ENCODE measurements around the gene MAPK1IP1L. TPM values are rescaled to one million over a fixed set of nuclear protein-coding genes. Genes with fewer than 3 reads are reported as not detected.

The MAPK1IP1L gene
- total RNA-seq, 1 donor from 2014 or later, result 85.0 TPM

DNA sequence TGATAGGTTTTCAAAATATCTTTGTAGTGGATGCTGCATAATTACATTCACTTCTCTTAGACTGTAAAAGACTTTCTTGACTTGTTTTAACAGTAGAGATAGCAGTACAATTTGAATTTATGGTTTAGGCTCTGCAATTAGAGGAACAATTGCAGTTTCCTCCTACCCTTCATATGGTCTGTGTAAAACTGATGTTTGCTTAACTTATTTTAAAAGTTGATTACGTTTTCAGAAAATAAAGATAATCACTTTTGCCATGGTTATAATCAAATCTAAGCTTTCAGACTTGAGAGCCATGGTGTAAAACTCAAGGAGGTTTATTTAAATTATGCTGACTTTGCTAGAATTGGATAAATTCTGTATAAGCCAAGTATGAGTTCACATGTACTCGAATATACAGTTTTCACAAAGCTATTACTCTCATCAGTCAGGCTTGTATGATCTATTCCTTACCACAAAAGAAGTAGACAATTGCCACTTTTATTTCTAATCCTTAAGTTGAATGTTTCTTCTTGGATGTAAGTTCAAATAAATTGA, 2.5 kb upstream of the MAPK1IP1L start:
- DNase-seq (ENCODE audit: low spot score), result no peak
- H3K27ac Mint-ChIP-seq (ENCODE audit: unreplicated experiment), result no peak overlapping the region
- no peaks in the 10 kb centered on the region for H3K27me3 Mint-ChIP-seq (ENCODE audit: low read depth)
- peaks cover 4% of the 10 kb centered on the region for H3K36me3 Mint-ChIP-seq (ENCODE audit: low read depth)
- H3K4me1 Mint-ChIP-seq (ENCODE audit: low read depth), result peaks cover 25% of the 10 kb centered on the region
- no peaks in the 10 kb centered on the region for H3K9me3 Mint-ChIP-seq (ENCODE audit: low read depth)
- no peak overlapping the region for H3K4me3 Mint-ChIP-seq (ENCODE audit: unreplicated experiment)
- TF ChIP-seq CTCF (IDR thresholded peaks at IDR 0.05), result no peak

GRCh38 chr14:55051165-55051422, 353 bp upstream of the MAPK1IP1L start:
- Mint-ChIP-seq H3K36me3 (ENCODE audit: low read depth) (peaks cover 4% of the 10 kb centered on the region), H3K27ac (ENCODE audit: unreplicated experiment) (peak overlapping the region; percentile 100), H3K9me3 (ENCODE audit: low read depth) (no peaks in the 10 kb centered on the region), H3K4me3 (ENCODE audit: unreplicated experiment) (peak overlapping the region; percentile 94), H3K4me1 (ENCODE audit: low read depth) (peaks cover 33% of the 10 kb centered on the region), H3K27me3 (ENCODE audit: low read depth) (no peaks in the 10 kb centered on the region)
- DNase-seq (ENCODE audit: low spot score), result no peak
- TF ChIP-seq CTCF (IDR thresholded peaks at IDR 0.05), result no peak

GRCh38 chr14:55052269-55052930, 953 bp downstream of the MAPK1IP1L start:
- Mint-ChIP-seq H3K4me3 (ENCODE audit: unreplicated experiment) (peak overlapping the region; percentile 94), H3K27me3 (ENCODE audit: low read depth) (no peaks in the 10 kb centered on the region), H3K4me1 (ENCODE audit: low read depth) (peaks cover 33% of the 10 kb centered on the region), H3K27ac (ENCODE audit: unreplicated experiment) (peak overlapping the region; percentile 99), H3K9me3 (ENCODE audit: low read depth) (no peaks in the 10 kb centered on the region), H3K36me3 (ENCODE audit: low read depth) (peaks cover 4% of the 10 kb centered on the region)
- TF ChIP-seq CTCF (IDR thresholded peaks at IDR 0.05), result no peak
- no peak for DNase-seq (ENCODE audit: low spot score)

DNA sequence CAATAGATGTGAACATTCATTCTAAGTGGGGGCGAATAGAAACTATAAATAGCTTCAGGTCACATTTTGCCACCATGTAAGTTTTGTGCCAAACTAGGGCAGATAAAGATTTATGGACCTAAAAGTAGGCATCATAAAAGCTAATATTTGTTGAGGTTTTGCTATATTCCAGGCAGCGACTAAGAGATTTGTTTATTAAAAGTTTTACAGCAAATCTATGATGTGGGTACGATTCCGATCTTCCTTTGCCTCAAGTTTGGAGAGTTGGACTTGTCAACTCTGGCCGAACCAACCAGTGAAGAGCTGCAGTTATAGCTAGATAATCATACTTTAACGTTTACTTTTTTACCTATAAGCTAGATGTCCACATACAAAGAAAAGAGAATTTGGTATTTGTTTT, 1.6 kb downstream of the MAPK1IP1L start:
- H3K4me1 Mint-ChIP-seq (ENCODE audit: low read depth), result peaks cover 33% of the 10 kb centered on the region
- no peaks in the 10 kb centered on the region for H3K27me3 Mint-ChIP-seq (ENCODE audit: low read depth)
- peak overlapping the region; percentile 99 for H3K27ac Mint-ChIP-seq (ENCODE audit: unreplicated experiment)
- peak overlapping the region; percentile 94 for H3K4me3 Mint-ChIP-seq (ENCODE audit: unreplicated experiment)
- peaks cover 5% of the 10 kb centered on the region for H3K36me3 Mint-ChIP-seq (ENCODE audit: low read depth)
- no peak for TF ChIP-seq CTCF (IDR thresholded peaks at IDR 0.05)
- H3K9me3 Mint-ChIP-seq (ENCODE audit: low read depth), result no peaks in the 10 kb centered on the region
- no peak for DNase-seq (ENCODE audit: low spot score)

DNA sequence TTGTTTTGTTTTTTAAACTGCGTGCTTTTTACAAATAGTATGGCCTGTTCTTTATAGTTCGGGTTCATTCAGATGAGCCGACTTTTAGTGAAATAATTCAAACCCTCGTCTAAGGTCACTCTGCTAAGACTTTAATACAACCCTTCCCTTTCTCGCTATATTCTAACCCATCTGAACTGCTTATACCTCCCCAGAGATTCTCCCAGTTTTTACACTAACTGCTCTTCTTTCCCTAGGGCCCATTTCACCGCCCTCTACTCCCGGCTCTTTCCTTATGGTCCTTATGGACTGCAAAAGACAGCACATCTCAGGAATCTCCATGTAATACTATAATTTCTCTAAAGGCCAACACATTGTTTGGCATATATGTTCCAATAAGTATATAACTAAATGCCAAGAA, 2.1 kb downstream of the MAPK1IP1L start:
- H3K4me3 Mint-ChIP-seq (ENCODE audit: unreplicated experiment), result peak overlapping the region; percentile 94
- H3K27me3 Mint-ChIP-seq (ENCODE audit: low read depth), result no peaks in the 10 kb centered on the region
- no peak for DNase-seq (ENCODE audit: low spot score)
- H3K36me3 Mint-ChIP-seq (ENCODE audit: low read depth), result peaks cover 8% of the 10 kb centered on the region
- H3K27ac Mint-ChIP-seq (ENCODE audit: unreplicated experiment), result peak overlapping the region; percentile 99
- no peak for TF ChIP-seq CTCF (IDR thresholded peaks at IDR 0.05)
- peaks cover 36% of the 10 kb centered on the region for H3K4me1 Mint-ChIP-seq (ENCODE audit: low read depth)
- no peaks in the 10 kb centered on the region for H3K9me3 Mint-ChIP-seq (ENCODE audit: low read depth)

All from chondrocyte (in vitro differentiated cells).